Renal cortical epithelial cell (primary cell): ENCODE results near the gene WHRN. TPM values are rescaled to one million over a fixed set of nuclear protein-coding genes. Genes with fewer than 3 reads are reported as not detected.

Experiments
- DNase-seq: peaks from one replicate; pipeline ENCODE4 v3.0.0-alpha.2; 2011; ENCODE audit warnings: low read depth
- total RNA-seq: library from RNA; depleted of rRNA; stranded (reverse); fragments of >200 nt; gene quantifications from 2 replicates; pipeline ENCODE4 v1.2.3, GENCODE V29; 2014

WHRN gene
- total RNA-seq, 1 donor from 2014 or later: 5.2 TPM

- DNase-seq: peak; percentile 70
Observed at GRCh38 chr9:114400219-114400618, 105.1 kb downstream of the WHRN start.

GRCh38 chr9:114399381-114399780, 105.9 kb downstream of the WHRN start:
- no peak for DNase-seq

GRCh38 chr9:114397848-114398605, 107.2 kb downstream of the WHRN start:
- peak; percentile 76 for DNase-seq

GRCh38 chr9:114397219-114397847, 107.9 kb downstream of the WHRN start:
- no peak for DNase-seq

- no peak for DNase-seq
Observed at GRCh38 chr9:114396558-114397218, 108.6 kb downstream of the WHRN start.

GRCh38 chr9:114395768-114396167, 109.5 kb downstream of the WHRN start:
- DNase-seq: no peak

GRCh38 chr9:114395334-114395617, 110.0 kb downstream of the WHRN start:
- no peak for DNase-seq

- no peak for DNase-seq
Observed at GRCh38 chr9:114394523-114395333, 110.5 kb downstream of the WHRN start.

GRCh38 chr9:114392749-114393112, 112.5 kb downstream of the WHRN start:
- no peak for DNase-seq

GRCh38 chr9:114390952-114391351, 114.3 kb downstream of the WHRN start:
- no peak for DNase-seq

- no peak for DNase-seq
Observed at GRCh38 chr9:114389612-114390368, 115.5 kb downstream of the WHRN start.

- no peak for DNase-seq
Observed at GRCh38 chr9:114388764-114389375, 116.4 kb downstream of the WHRN start.

- no peak for DNase-seq
Observed at GRCh38 chr9:114388357-114388682, 117.0 kb downstream of the WHRN start.

- DNase-seq: peak; percentile 59
Observed at GRCh38 chr9:114387680-114388356, 117.5 kb downstream of the WHRN start, which contains the start of gene AKNA. Gene AKNA, minus strand, starts transcription at chr9:114387982. Its CDS starts 6,649 bp downstream, at chr9:114381333.

GRCh38 chr9:114386886-114387679, 118.2 kb downstream of the WHRN start:
- DNase-seq: no peak

GRCh38 chr9:114386361-114386885, 118.8 kb downstream of the WHRN start:
- DNase-seq: no peak

- DNase-seq: peak; percentile 86
Observed at GRCh38 chr9:114385397-114386181, 119.7 kb downstream of the WHRN start.

GRCh38 chr9:114384836-114385396, 120.4 kb downstream of the WHRN start:
- DNase-seq: no peak
